HepG2 (cell line): Measurements from ENCODE around the gene PTCD1. TPM values are rescaled to one million over a fixed set of nuclear protein-coding genes. Genes with fewer than 3 reads are reported as not detected.
A peak's percentile ranks its signal among the peaks of the same experiment; 100 is the strongest.

Experiments
- ATF7-NPFF ChIP-seq: sonication (generic); formaldehyde crosslinking; IDR thresholded peaks from 2 replicates; pipeline ENCODE4 v1.8.1; 2023; ENCODE audit warnings: mild to moderate bottlenecking, low read depth, missing genetic modification reagents, moderate library complexity
- ELF1 ChIP-seq: sonication (generic); formaldehyde crosslinking; IDR thresholded peaks from 2 replicates; pipeline ENCODE4 v1.4.0; 2020; ENCODE audit warnings: missing genetic modification reagents
- GABPB1 ChIP-seq: IDR thresholded peaks from 2 replicates; pipeline ENCODE4 v1.6.1; 2016; ENCODE audit warnings: mild to moderate bottlenecking, missing genetic modification reagents, moderate library complexity, missing compliant biosample characterization
- KAT7 ChIP-seq: IDR thresholded peaks from 2 replicates; pipeline ENCODE4 v1.6.1; 2018; ENCODE audit warnings: borderline replicate concordance, missing compliant biosample characterization
- MXI1 ChIP-seq: IDR thresholded peaks from 3 replicates; pipeline ENCODE4 v1.6.1; 2012; ENCODE audit warnings: low read depth, low read length, inconsistent platforms, borderline replicate concordance
- NFIB ChIP-seq: sonication (generic); formaldehyde crosslinking; IDR thresholded peaks from 2 replicates; pipeline ENCODE4 v1.9.0; 2021; ENCODE audit warnings: missing genetic modification reagents, mild to moderate bottlenecking, borderline replicate concordance
- PAF1 ChIP-seq: IDR thresholded peaks from 2 replicates; pipeline ENCODE4 v1.6.1; 2016; ENCODE audit warnings: missing genetic modification reagents, missing compliant biosample characterization
- PATZ1 ChIP-seq: sonication (generic); formaldehyde crosslinking; IDR thresholded peaks from 2 replicates; pipeline ENCODE4 v1.4.0; 2020; ENCODE audit warnings: missing genetic modification reagents
- PITX1 ChIP-seq: sonication (generic); formaldehyde crosslinking; IDR thresholded peaks from 2 replicates; pipeline ENCODE4 v1.5.1; 2020; ENCODE audit warnings: mild to moderate bottlenecking, missing genetic modification reagents
- PLRG1 ChIP-seq: fragments of 450-650 bp; conservative IDR thresholded peaks from 2 replicates; pipeline ENCODE4 v1.6.1; 2016
- POLR2G ChIP-seq: fragments of 200-400 bp; formaldehyde crosslinking; IDR thresholded peaks from 2 replicates; pipeline ENCODE4 v1.6.1; 2018; ENCODE audit warnings: mild to moderate bottlenecking, low read depth, low read length, moderate library complexity
- PTBP1 ChIP-seq: fragments of 200-400 bp; formaldehyde crosslinking; IDR thresholded peaks from 2 replicates; pipeline ENCODE4 v1.6.1; 2018; ENCODE audit warnings: low read length, low read depth; ENCODE audit not compliant: poor library complexity, severe bottlenecking
- SOX6 ChIP-seq, 2 experiments: fragments of 450-650 bp in 1 of 2; sonication (generic) in 1 of 2; formaldehyde crosslinking in 1 of 2; IDR thresholded peaks; 2 replicates each; pipeline versions ENCODE4 v1.4.0 to v1.6.1; 2017 to 2020; ENCODE audit warnings: antibody characterized with exemption in 1 of 2, mild to moderate bottlenecking in 1 of 2, missing genetic modification reagents in 1 of 2
- TOPORS ChIP-seq: sonication (generic); formaldehyde crosslinking; IDR thresholded peaks from 2 replicates; pipeline ENCODE4 v1.8.0; 2023; ENCODE audit warnings: mild to moderate bottlenecking, missing genetic modification reagents
- ZBTB38 ChIP-seq: sonication (generic); formaldehyde crosslinking; IDR thresholded peaks from 2 replicates; pipeline ENCODE4 v1.5.1; 2020; ENCODE audit warnings: mild to moderate bottlenecking, missing genetic modification reagents
- ZBTB7B ChIP-seq: sonication (generic); formaldehyde crosslinking; IDR thresholded peaks from 2 replicates; pipeline ENCODE4 v1.4.0; 2020; ENCODE audit warnings: missing genetic modification reagents
- ZFP36 ChIP-seq: fragments of 150-350 bp; IDR thresholded peaks from 2 replicates; pipeline ENCODE4 v1.6.1; 2018; ENCODE audit warnings: borderline replicate concordance, low read length, low read depth; ENCODE audit not compliant: partially characterized antibody
- ZNF382 ChIP-seq: sonication (generic); formaldehyde crosslinking; IDR thresholded peaks from 2 replicates; pipeline ENCODE4 v1.5.0; 2020; ENCODE audit warnings: missing genetic modification reagents, mild to moderate bottlenecking, borderline replicate concordance
- ZNF451 ChIP-seq: sonication (generic); formaldehyde crosslinking; IDR thresholded peaks from 2 replicates; pipeline ENCODE4 v1.5.0; 2020; ENCODE audit warnings: mild to moderate bottlenecking, missing genetic modification reagents
- ZNF460 ChIP-seq: sonication (generic); formaldehyde crosslinking; IDR thresholded peaks from 2 replicates; pipeline ENCODE4 v1.5.1; 2020; ENCODE audit warnings: missing genetic modification reagents, mild to moderate bottlenecking, borderline replicate concordance
- ZNF503 ChIP-seq: sonication (generic); formaldehyde crosslinking; IDR thresholded peaks from 2 replicates; pipeline ENCODE4 v1.4.0; 2020; ENCODE audit warnings: missing genetic modification reagents
- ZNF772 ChIP-seq: sonication (generic); formaldehyde crosslinking; IDR thresholded peaks from 2 replicates; pipeline ENCODE4 v1.5.0; 2020; ENCODE audit warnings: mild to moderate bottlenecking, missing genetic modification reagents
- ZNF788 ChIP-seq: sonication (generic); formaldehyde crosslinking; IDR thresholded peaks from 2 replicates; pipeline ENCODE4 v1.5.0; 2020; ENCODE audit warnings: mild to moderate bottlenecking, missing genetic modification reagents, borderline replicate concordance
- polyA plus RNA-seq, 8 experiments: library from polyadenylated mRNA; depleted of rRNA in 3 of 8; stranded (reverse) in 7 of 8; unstranded in 1 of 8; fragments of >200 nt; fragmentation: Illumina TruSeq in 4 of 8; extraction: Trizol in 4 of 8; gene quantifications; 2 replicates each; pipeline versions ENCODE4 v1.2.1 to v1.2.3, GENCODE V29; 2011 to 2016; ENCODE audit warnings: low read depth in 4 of 8, missing spikeins in 1 of 8, mixed read lengths in 1 of 8; ENCODE audit not compliant: insufficient read depth in 1 of 8
- total RNA-seq, 5 experiments: library from RNA; depleted of rRNA; stranded (reverse); fragments of >200 nt; fragmentation: Illumina TruSeq; extraction: Trizol; gene quantifications; 2 replicates each; pipeline ENCODE4 v1.2.3, GENCODE V29; 2016; ENCODE audit warnings: low read depth in 1 of 5
- TF ChIP-seq, protein P1 (sequence below): sonication (generic); formaldehyde crosslinking; conservative IDR thresholded peaks from 2 replicates; pipeline ENCODE4 v1.8.1; 2023; ENCODE audit warnings: missing genetic modification reagents

The PTCD1 gene
- total and polyA plus RNA-seq, 2 of the 13 experiments (the other 11 are each of a cell fraction or from before 2014, with no cell fraction given) = 3.0 to 8.4 TPM

GRCh38 chr7:99375070-99375807 is 63.4 kb downstream of the PTCD1 start (continued):
- peak; percentile 71; the same call in 1 of the 2 replicates for TF ChIP-seq ATF7-NPFF (CRISPR knock-in tag)
- TF ChIP-seq ZNF382 (CRISPR knock-in tag) = no peak
- peak; percentile 81; the same call in 1 of the 2 replicates for TF ChIP-seq GABPB1 (CRISPR knock-in tag)
- no peak for TF ChIP-seq PAF1 (CRISPR knock-in tag)
- peak; percentile 47; the same call in 1 of the 3 replicates for TF ChIP-seq MXI1
- peak; percentile 73; the same call in 1 of the 2 replicates for TF ChIP-seq ZNF772 (CRISPR knock-in tag)
- TF ChIP-seq ZBTB38 = no peak
- TF ChIP-seq ZNF503 (CRISPR knock-in tag) = no peak
- 0 out of 2 replicates have a peak, but pooled peaks have one; percentile 18 for TF ChIP-seq PITX1
- TF ChIP-seq ZNF451 (CRISPR knock-in tag) = 0 out of 2 replicates have a peak, but pooled peaks have one; percentile 28
- peak; percentile 40; the same call in 1 of the 2 replicates for TF ChIP-seq POLR2G
- peak; percentile 65; the same call in 1 of the 2 replicates for TF ChIP-seq TOPORS (CRISPR knock-in tag)
- TF ChIP-seq PATZ1 (CRISPR knock-in tag) = peak; percentile 92
- TF ChIP-seq ZNF788 = peak; percentile 83
- TF ChIP-seq, protein P1, sequence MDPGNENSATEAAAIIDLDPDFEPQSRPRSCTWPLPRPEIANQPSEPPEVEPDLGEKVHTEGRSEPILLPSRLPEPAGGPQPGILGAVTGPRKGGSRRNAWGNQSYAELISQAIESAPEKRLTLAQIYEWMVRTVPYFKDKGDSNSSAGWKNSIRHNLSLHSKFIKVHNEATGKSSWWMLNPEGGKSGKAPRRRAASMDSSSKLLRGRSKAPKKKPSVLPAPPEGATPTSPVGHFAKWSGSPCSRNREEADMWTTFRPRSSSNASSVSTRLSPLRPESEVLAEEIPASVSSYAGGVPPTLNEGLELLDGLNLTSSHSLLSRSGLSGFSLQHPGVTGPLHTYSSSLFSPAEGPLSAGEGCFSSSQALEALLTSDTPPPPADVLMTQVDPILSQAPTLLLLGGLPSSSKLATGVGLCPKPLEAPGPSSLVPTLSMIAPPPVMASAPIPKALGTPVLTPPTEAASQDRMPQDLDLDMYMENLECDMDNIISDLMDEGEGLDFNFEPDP = no peak
- no peak for TF ChIP-seq PLRG1
- TF ChIP-seq ZFP36 = no peak
- TF ChIP-seq SOX6 (IDR thresholded peaks at IDR 0.05) = no peak
- TF ChIP-seq SOX6 (CRISPR knock-in tag; IDR thresholded peaks at IDR 0.05) = no peak
- TF ChIP-seq ZNF460 (CRISPR knock-in tag) = no peak
- TF ChIP-seq PTBP1 = no peak
- TF ChIP-seq ZBTB7B (CRISPR knock-in tag) = 0 out of 2 replicates have a peak, but pooled peaks have one; percentile 34
- TF ChIP-seq KAT7 = peak; percentile 45; the same call in 1 of the 2 replicates
- no peak for TF ChIP-seq NFIB (CRISPR knock-in tag)
- peak; percentile 58; the same call in 1 of the 2 replicates for TF ChIP-seq ELF1 (CRISPR knock-in tag)
